CD4-positive, CD25-positive, alpha-beta regulatory T cell (primary cell): ENCODE data around the gene ZNF268. TPM values are rescaled to one million over a fixed set of nuclear protein-coding genes. Genes with fewer than 3 reads are reported as not detected.
A peak's percentile ranks its signal among the peaks of the same experiment; 100 is the strongest.

Experiments used
- ATAC-seq, 2 donors: fragments of 150-1000 bp; cut with Tn5 transposase; one replicate each; pipeline ENCODE4 v1.10.0; 2021; ENCODE audit warnings: low read depth in 2 of 2, moderate number of reproducible peaks in 2 of 2, moderate library complexity in 1 of 2
- DNase-seq, 3 donors: peaks; one replicate each; pipeline versions ENCODE4 v3.0.0 to v3.0.0-alpha.2; 2012 to 2022; ENCODE audit warnings: mixed read lengths in 1 of 3
- H3K27ac ChIP-seq: one replicate; pipeline ENCODE4 v1.7.0; 2013; ENCODE audit warnings: mild to moderate bottlenecking, low read length; ENCODE audit not compliant: insufficient read depth, poor library complexity, severe bottlenecking
- H3K27me3 ChIP-seq: one replicate; pipeline ENCODE4 v1.7.0; 2013; ENCODE audit warnings: low read length; ENCODE audit not compliant: control insufficient read depth, insufficient read depth
- H3K36me3 ChIP-seq: one replicate; pipeline ENCODE4 v1.7.0; 2013; ENCODE audit warnings: mild to moderate bottlenecking, low read length, moderate library complexity; ENCODE audit not compliant: control insufficient read depth, insufficient read depth
- H3K4me1 ChIP-seq: 2 replicates; pipeline ENCODE4 v1.7.0; 2013; ENCODE audit warnings: mild to moderate bottlenecking, low read length; ENCODE audit not compliant: insufficient read depth, control insufficient read depth, poor library complexity, severe bottlenecking
- H3K4me3 ChIP-seq: one replicate; pipeline ENCODE4 v1.7.0; 2013; ENCODE audit warnings: low read depth, mild to moderate bottlenecking, low read length, moderate library complexity
- H3K9me3 ChIP-seq, 2 experiments: 1 replicate in 1 of 2; 2 replicates in 1 of 2; pipeline ENCODE4 v1.7.0; 2013; ENCODE audit warnings: low read length in 2 of 2, mild to moderate bottlenecking in 1 of 2, moderate library complexity in 1 of 2; ENCODE audit not compliant: control insufficient read depth in 2 of 2
- H3K27ac Mint-ChIP-seq, 3 donors: one replicate each; pipeline ENCODE4 v1.8.0; 2020 to 2022; ENCODE audit warnings: mild to moderate bottlenecking in 3 of 3, mixed read lengths in 3 of 3, moderate library complexity in 2 of 3
- H3K27me3 Mint-ChIP-seq: one replicate; pipeline ENCODE4 v1.8.0; 2022; ENCODE audit warnings: mild to moderate bottlenecking, mixed read lengths
- H3K36me3 Mint-ChIP-seq: one replicate; pipeline ENCODE4 v1.8.0; 2020; ENCODE audit warnings: mixed read lengths
- H3K4me1 Mint-ChIP-seq, 4 donors: one replicate each; pipeline ENCODE4 v1.8.0; 2020 to 2022; ENCODE audit warnings: mixed read lengths in 4 of 4, mild to moderate bottlenecking in 1 of 4
- H3K4me3 Mint-ChIP-seq, 4 donors: one replicate each; pipeline ENCODE4 v1.8.0; 2020 to 2022; ENCODE audit warnings: mild to moderate bottlenecking in 4 of 4, mixed read lengths in 4 of 4, moderate library complexity in 3 of 4
- H3K9me3 Mint-ChIP-seq, 7 donors: one replicate each; pipeline ENCODE4 v1.8.0; 2020 to 2022; ENCODE audit warnings: mixed read lengths in 7 of 7, mild to moderate bottlenecking in 3 of 7, moderate library complexity in 2 of 7
- polyA plus RNA-seq, 4 donors: library from polyadenylated mRNA; unstranded; fragments of 300-500 nt; fragmentation: Illumina TruSeq; gene quantifications; one replicate each; pipeline ENCODE4 v1.2.3, GENCODE V29; 2021
- total RNA-seq: library from RNA; stranded (reverse); gene quantifications from one replicate; pipeline ENCODE4 v1.2.3, GENCODE V29; 2022

Gene ZNF268
- total and polyA plus RNA-seq, 5 donors from 2014 or later = 8.0 to 21.1 (median 14.2) TPM

GRCh38 chr12:133227281-133227852 is 46.1 kb downstream of the ZNF268 start:
- Histone ChIP-seq H3K36me3 (no peaks in the 10 kb centered on the region), H3K27ac (no peak overlapping the region), H3K9me3 (peaks cover 4 to 45% of the 10 kb centered on the region in 2 experiments), H3K4me1 (no peaks in the 10 kb centered on the region), H3K27me3 (no peaks in the 10 kb centered on the region), H3K4me3 (no peak overlapping the region)
- Mint-ChIP-seq H3K4me1 (no peaks in the 10 kb centered on the region), H3K4me3 (no peak overlapping the region), H3K36me3 (no peaks in the 10 kb centered on the region), H3K27ac (no peak overlapping the region), H3K9me3 (peaks cover 0 to 22% (median 11%) of the 10 kb centered on the region in 7 donors), H3K27me3 (no peaks in the 10 kb centered on the region)
- no peak for ATAC-seq
- DNase-seq = no peak

GRCh38 chr12:133231001-133231400 is 49.7 kb downstream of the ZNF268 start:
- H3K36me3 Mint-ChIP-seq = no peaks in the 10 kb centered on the region
- H3K9me3 ChIP-seq = peaks cover 4 to 55% of the 10 kb centered on the region in 2 experiments
- peak in 1 of 2 donors; percentile 12 for ATAC-seq

GRCh38 chr12:133233006-133233405 is 51.7 kb downstream of the ZNF268 start:
- Mint-ChIP-seq H3K27me3 (no peaks in the 10 kb centered on the region), H3K4me3 (peak overlapping the region in 1 of 4 donors; percentile 63), H3K4me1 (peaks cover 0 to 4% (median 1%) of the 10 kb centered on the region in 4 donors), H3K36me3 (peaks cover 5% of the 10 kb centered on the region), H3K27ac (no peak overlapping the region), H3K9me3 (peaks cover 4 to 20% (median 12%) of the 10 kb centered on the region in 7 donors)
- H3K9me3 ChIP-seq = peaks cover 4 to 44% of the 10 kb centered on the region in 2 experiments
- no peaks in the 10 kb centered on the region for H3K36me3 ChIP-seq
- H3K4me3 ChIP-seq = no peak overlapping the region
- no peak overlapping the region for H3K27ac ChIP-seq
- ATAC-seq (no peak), DNase-seq (no peak)
- no peaks in the 10 kb centered on the region for H3K4me1 ChIP-seq
- no peaks in the 10 kb centered on the region for H3K27me3 ChIP-seq

More at GRCh38 chr12:133231001-133231400, 49.7 kb downstream of the ZNF268 start:
- Histone ChIP-seq H3K4me3 (no peak overlapping the region), H3K4me1 (no peaks in the 10 kb centered on the region), H3K36me3 (no peaks in the 10 kb centered on the region), H3K27me3 (no peaks in the 10 kb centered on the region), H3K27ac (no peak overlapping the region)
- no peak for DNase-seq
- peak overlapping the region in 1 of 3 donors; percentile 5 for H3K27ac Mint-ChIP-seq
- peaks cover 0 to 4% (median 0%) of the 10 kb centered on the region in 4 donors for H3K4me1 Mint-ChIP-seq
- H3K4me3 Mint-ChIP-seq = no peak overlapping the region
- H3K27me3 Mint-ChIP-seq = no peaks in the 10 kb centered on the region
- H3K9me3 Mint-ChIP-seq = peaks cover 4 to 20% (median 11%) of the 10 kb centered on the region in 7 donors

- H3K4me1 Mint-ChIP-seq = peaks cover 0 to 4% (median 1%) of the 10 kb centered on the region in 4 donors
- Histone ChIP-seq H3K4me3 (no peak overlapping the region), H3K27ac (no peak overlapping the region), H3K4me1 (no peaks in the 10 kb centered on the region), H3K27me3 (no peaks in the 10 kb centered on the region), H3K9me3 (peaks cover 5 to 35% of the 10 kb centered on the region in 2 experiments), H3K36me3 (no peaks in the 10 kb centered on the region)
- H3K9me3 Mint-ChIP-seq = peaks cover 0 to 20% (median 9%) of the 10 kb centered on the region in 7 donors
- DNase-seq (no peak), ATAC-seq (no peak)
- no peak overlapping the region for H3K4me3 Mint-ChIP-seq
- no peaks in the 10 kb centered on the region for H3K27me3 Mint-ChIP-seq
- no peak overlapping the region for H3K27ac Mint-ChIP-seq
- H3K36me3 Mint-ChIP-seq = peaks cover 5% of the 10 kb centered on the region
Measured at GRCh38 chr12:133233993-133234564, 52.8 kb downstream of the ZNF268 start.

- H3K36me3 Mint-ChIP-seq = peaks cover 5% of the 10 kb centered on the region
- Histone ChIP-seq H3K27me3 (no peaks in the 10 kb centered on the region), H3K27ac (no peak overlapping the region), H3K9me3 (peaks cover 6 to 44% of the 10 kb centered on the region in 2 experiments), H3K4me3 (no peak overlapping the region), H3K36me3 (no peaks in the 10 kb centered on the region), H3K4me1 (no peaks in the 10 kb centered on the region)
- peaks cover 2 to 19% (median 6%) of the 10 kb centered on the region in 7 donors for H3K9me3 Mint-ChIP-seq
- no peak for DNase-seq
- H3K27ac Mint-ChIP-seq = no peak overlapping the region
- ATAC-seq = no peak
- no peaks in the 10 kb centered on the region for H3K27me3 Mint-ChIP-seq
- H3K4me3 Mint-ChIP-seq = no peak overlapping the region
- peaks cover 0 to 4% (median 1%) of the 10 kb centered on the region in 4 donors for H3K4me1 Mint-ChIP-seq
Measured at GRCh38 chr12:133234971-133235370, 53.7 kb downstream of the ZNF268 start.

GRCh38 chr12:133235401-133236112 is 54.3 kb downstream of the ZNF268 start, which contains the start of gene ANHX:
TSS of gene ANHX (minus strand) at chr12:133235877. CDS start at chr12:133234356, 1,521 bp downstream.
- Mint-ChIP-seq H3K27ac (no peak within 1 kb of the TSS), H3K9me3 (peaks cover 2 to 22% (median 8%) of the 10 kb centered on the region in 7 donors), H3K4me3 (no peak within 1 kb of the TSS), H3K27me3 (no peaks in the 10 kb centered on the region), H3K4me1 (peaks cover 0 to 4% (median 1%) of the 10 kb centered on the region in 4 donors), H3K36me3 (peaks cover 5% of the 10 kb centered on the region)
- DNase-seq (no peak), ATAC-seq (no peak)
- Histone ChIP-seq H3K4me3 (no peak within 1 kb of the TSS), H3K27ac (no peak within 1 kb of the TSS), H3K36me3 (no peaks in the 10 kb centered on the region), H3K9me3 (peaks cover 8 to 50% of the 10 kb centered on the region in 2 experiments), H3K4me1 (no peaks in the 10 kb centered on the region), H3K27me3 (no peaks in the 10 kb centered on the region)

GRCh38 chr12:133236144-133236543 is 54.8 kb downstream of the ZNF268 start:
- no peaks in the 10 kb centered on the region for H3K27me3 Mint-ChIP-seq
- H3K36me3 Mint-ChIP-seq = peaks cover 5% of the 10 kb centered on the region
- Histone ChIP-seq H3K27ac (no peak overlapping the region), H3K4me1 (no peaks in the 10 kb centered on the region), H3K9me3 (peaks cover 9 to 53% of the 10 kb centered on the region in 2 experiments), H3K4me3 (no peak overlapping the region), H3K36me3 (no peaks in the 10 kb centered on the region), H3K27me3 (no peaks in the 10 kb centered on the region)
- H3K4me3 Mint-ChIP-seq = no peak overlapping the region
- no peak for ATAC-seq
- no peak overlapping the region for H3K27ac Mint-ChIP-seq
- no peak for DNase-seq
- H3K4me1 Mint-ChIP-seq = peaks cover 0 to 4% (median 1%) of the 10 kb centered on the region in 4 donors
- H3K9me3 Mint-ChIP-seq = peaks cover 2 to 27% (median 13%) of the 10 kb centered on the region in 7 donors
